ENCODE data around the gene LRIG2. TPM values are rescaled to one million over a fixed set of nuclear protein-coding genes. Genes with fewer than 3 reads are reported as not detected.

Gene LRIG2
- total and polyA plus RNA-seq, 2 donors (not counting 3 experiments of a cell fraction or from before 2014, with no cell fraction given), result 8.4 to 20.1 TPM

GRCh38 chr1:113035086-113035485 is 37.9 kb upstream of the LRIG2 start:
- H3K27ac ChIP-seq (ENCODE audit: insufficient read depth, low read depth, low read length), result no peak overlapping the region
- H3K9ac ChIP-seq (replicated peaks; ENCODE audit: extremely low read depth, insufficient read depth, low read length), result no peak overlapping the region
- intact Hi-C loops (cut with micrococcal nuclease), result no loop called here
- no peaks in the 10 kb centered on the region for H4K20me1 ChIP-seq (replicated peaks; ENCODE audit: control insufficient read depth, extremely low read depth, insufficient read depth, low read length)
- peaks cover 15% of the 10 kb centered on the region for H3K4me1 ChIP-seq (ENCODE audit: control insufficient read depth, extremely low read depth, insufficient read depth, low read length)
- no peak for TF ChIP-seq MYC (IDR thresholded peaks at IDR 0.05; ENCODE audit: low read depth, low read length)
- no peak for TF ChIP-seq POLR2AphosphoS5 (IDR thresholded peaks at IDR 0.05; ENCODE audit: insufficient read depth, low read depth, low read length)
- no peak for TF ChIP-seq EZH2 (IDR thresholded peaks at IDR 0.05; ENCODE audit: borderline replicate concordance, low read depth, low read length, severe bottlenecking)
- no peak for TF ChIP-seq MAX (IDR thresholded peaks at IDR 0.05; ENCODE audit: insufficient read depth, insufficient read length)
- TF ChIP-seq CTCF (IDR thresholded peaks at IDR 0.05; ENCODE audit: extremely low read depth in 1 of 2, insufficient read depth in 1 of 2, low read depth in 1 of 2, low read length in 2 of 2), result no peak
- no peak for TF ChIP-seq JUN (IDR thresholded peaks at IDR 0.05; ENCODE audit: borderline replicate concordance, insufficient read depth, insufficient read length, low read depth)
- no peak for TF ChIP-seq GATA2 (IDR thresholded peaks at IDR 0.05; ENCODE audit: insufficient read depth, insufficient read length, low read depth, low read length)
- TF ChIP-seq POLR2A (IDR thresholded peaks at IDR 0.05; ENCODE audit: low read depth, low read length), result no peak
- no peak for TF ChIP-seq FOS (IDR thresholded peaks at IDR 0.05; ENCODE audit: borderline replicate concordance, insufficient read depth, low read length)
- DNase-seq (ENCODE audit: low read depth, low spot score) (no peak), FAIRE-seq (no peak)
- CTCF ChIA-PET, result interaction anchor here (1.1 kb wide), 1 partner anchor 38 kb away, joined by 3 read pairs; the partner anchor contains the start of gene LRIG2
- BruUV-seq (replicated peaks), result no TSS peak
- H3K9me3 ChIP-seq (replicated peaks; ENCODE audit: control insufficient read depth, insufficient read depth, low read length), result no peaks in the 10 kb centered on the region
- no peaks in the 10 kb centered on the region for H3K9me1 ChIP-seq (replicated peaks; ENCODE audit: control insufficient read depth, extremely low read depth, insufficient read depth, low read length)
- H2AFZ ChIP-seq (ENCODE audit: low read depth, low read length), result no peak overlapping the region
- H3K4me2 ChIP-seq (ENCODE audit: insufficient read depth, low read length), result no peak overlapping the region
- dilution Hi-C loops (cut with MboI; ENCODE audit: extremely low pct_ligation_motif_present, low sequenced_read_pairs), result no loop called here
- H3K4me3 ChIP-seq (replicated peaks in 1 of 3; ENCODE audit: insufficient read depth in 1 of 3, low read depth in 1 of 3, low read length in 3 of 3), result no peak overlapping the region
- no peaks in the 10 kb centered on the region for H3K27me3 ChIP-seq (ENCODE audit: control insufficient read depth in 2 of 2, insufficient read depth in 2 of 2, low read length in 2 of 2)
- POLR2A ChIA-PET, result interaction anchor here (0.6 kb wide), 1 partner anchor 383 kb away, joined by 8 read pairs; no protein-coding TSS in a partner anchor
- H3K79me2 ChIP-seq (ENCODE audit: control insufficient read depth, insufficient read depth, low read length), result no peaks in the 10 kb centered on the region
- H3K36me3 ChIP-seq (ENCODE audit: control insufficient read depth in 2 of 2, extremely low read depth in 1 of 2, insufficient read depth in 2 of 2, low read length in 2 of 2), result no peaks in the 10 kb centered on the region
